CD4-positive, alpha-beta T cell treated with Interleukin-15 for 1 hour (primary cell): ENCODE measurements around the gene SLC6A20.
"Not testable (repeated sequence)": the region's sequence is repeated elsewhere in the genome, so short reads cannot be mapped to it uniquely, and the experiment has no call there.

Experiments used
- DNase-seq: peaks from one replicate; pipeline ENCODE4 v3.0.0-alpha.2; 2020

The SLC6A20 gene

GRCh38 chr3:45777111-45777745 lies 19.1 kb downstream of the SLC6A20 start:
- DNase-seq: no peak

GRCh38 chr3:45776611-45777010 lies 19.7 kb downstream of the SLC6A20 start:
- no peak for DNase-seq

- DNase-seq: no peak
Measured at GRCh38 chr3:45776301-45776595, 20.1 kb downstream of the SLC6A20 start.

- DNase-seq: no peak
Measured at GRCh38 chr3:45775571-45776300, 20.6 kb downstream of the SLC6A20 start.

GRCh38 chr3:45774581-45775521 lies 21.5 kb downstream of the SLC6A20 start:
- DNase-seq: no peak

GRCh38 chr3:45773714-45774449 lies 22.5 kb downstream of the SLC6A20 start:
- no peak for DNase-seq

GRCh38 chr3:45773072-45773471 lies 23.3 kb downstream of the SLC6A20 start:
- DNase-seq: no peak

- no peak for DNase-seq
Measured at GRCh38 chr3:45772341-45773035, 23.8 kb downstream of the SLC6A20 start.

- no peak for DNase-seq
Measured at GRCh38 chr3:45771831-45772230, 24.5 kb downstream of the SLC6A20 start.

- DNase-seq: no peak
Measured at GRCh38 chr3:45771166-45771775, 25.1 kb downstream of the SLC6A20 start.

- DNase-seq: no peak
Measured at GRCh38 chr3:45765958-45766357, 30.4 kb downstream of the SLC6A20 start.

GRCh38 chr3:45765266-45765851 lies 31.0 kb downstream of the SLC6A20 start:
- no peak for DNase-seq

GRCh38 chr3:45763303-45763675 lies 33.0 kb downstream of the SLC6A20 start:
- no peak for DNase-seq

GRCh38 chr3:45762647-45763302 lies 33.6 kb downstream of the SLC6A20 start:
- DNase-seq: no peak

GRCh38 chr3:45761831-45762230 lies 34.5 kb downstream of the SLC6A20 start:
- no peak for DNase-seq

- DNase-seq: peak; percentile 54
Measured at GRCh38 chr3:45760878-45761711, 35.2 kb downstream of the SLC6A20 start.

GRCh38 chr3:45759851-45760250 lies 36.5 kb downstream of the SLC6A20 start:
- no peak for DNase-seq

GRCh38 chr3:45758871-45759270 lies 37.5 kb downstream of the SLC6A20 start:
- no peak for DNase-seq

GRCh38 chr3:45757141-45757540 lies 39.2 kb downstream of the SLC6A20 start:
- DNase-seq: not testable (repeated sequence)

- DNase-seq: no peak
Measured at GRCh38 chr3:45756055-45756454, 40.3 kb downstream of the SLC6A20 start.
